HG03558 (cell line): ENCODE data around the gene MPV17L.
"Not testable (repeated sequence)": the region's sequence is repeated elsewhere in the genome, so short reads cannot be mapped to it uniquely, and the experiment has no call there.

Source experiments
- ATAC-seq: cut with Tn5 transposase; IDR thresholded peaks from one replicate; pipeline ENCODE4 v1.9.1; 2021; ENCODE audit warnings: moderate number of reproducible peaks; ENCODE audit not compliant: unreplicated experiment; ENCODE audit errors: extremely low read depth

MPV17L gene

DNA sequence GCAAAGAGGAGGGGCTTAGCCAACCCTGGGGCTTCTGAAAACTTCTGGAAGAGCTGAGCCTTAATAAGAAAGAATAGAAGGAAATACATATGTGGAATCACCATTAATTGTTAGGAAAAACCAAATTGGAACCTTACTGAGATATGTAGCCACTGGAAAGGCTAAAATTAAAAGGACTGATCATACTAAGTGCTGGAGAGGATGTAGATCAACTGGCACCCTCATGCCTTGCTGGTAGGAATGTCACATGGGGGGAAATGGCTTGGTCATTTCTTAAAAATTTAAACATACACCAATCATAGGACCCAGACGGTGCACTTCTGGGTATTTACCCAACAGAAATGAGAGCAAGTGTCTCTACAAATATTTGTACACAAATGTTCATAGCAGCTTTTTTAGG, 49.9 kb downstream of the MPV17L start:
- ATAC-seq = no peak

DNA sequence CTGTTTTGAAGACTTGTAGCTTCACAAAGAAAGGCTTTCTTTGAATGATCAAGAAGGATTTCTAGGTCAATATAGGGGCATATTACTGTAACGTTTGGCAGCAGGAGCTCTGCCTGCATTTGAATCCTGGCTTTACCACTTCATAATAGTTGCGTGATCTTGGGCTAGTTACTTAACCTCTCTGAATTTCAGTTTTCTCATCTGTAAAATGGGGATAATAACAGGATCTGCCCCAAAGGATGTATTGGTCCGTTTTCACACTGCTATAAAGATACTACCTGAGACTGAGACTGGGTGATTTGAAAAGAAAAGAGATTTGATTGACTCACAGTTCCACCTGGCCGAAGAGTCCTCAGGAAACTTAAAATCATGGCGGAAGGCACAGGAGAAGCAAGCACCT, 51.3 kb downstream of the MPV17L start:
- no peak for ATAC-seq

DNA sequence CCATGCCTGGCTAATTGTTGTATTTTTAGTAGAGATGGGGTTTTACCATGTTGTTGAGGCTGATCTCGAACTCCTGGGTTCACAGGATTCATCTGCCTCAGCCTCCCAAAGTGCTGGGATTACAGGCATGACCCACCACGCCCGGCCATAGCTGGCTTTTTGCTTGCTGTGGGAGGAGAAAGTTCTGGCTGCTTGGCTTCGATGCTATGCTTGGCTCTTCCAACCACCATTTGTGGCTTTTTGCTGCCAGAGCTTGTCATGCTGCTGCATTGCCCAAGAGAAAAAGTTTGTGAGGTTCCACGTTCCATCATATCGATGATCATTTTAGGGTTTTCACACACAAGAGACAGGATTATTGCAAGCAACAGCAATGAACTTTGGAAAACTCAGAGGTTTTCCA, 55.1 kb downstream of the MPV17L start:
- ATAC-seq = no peak

DNA sequence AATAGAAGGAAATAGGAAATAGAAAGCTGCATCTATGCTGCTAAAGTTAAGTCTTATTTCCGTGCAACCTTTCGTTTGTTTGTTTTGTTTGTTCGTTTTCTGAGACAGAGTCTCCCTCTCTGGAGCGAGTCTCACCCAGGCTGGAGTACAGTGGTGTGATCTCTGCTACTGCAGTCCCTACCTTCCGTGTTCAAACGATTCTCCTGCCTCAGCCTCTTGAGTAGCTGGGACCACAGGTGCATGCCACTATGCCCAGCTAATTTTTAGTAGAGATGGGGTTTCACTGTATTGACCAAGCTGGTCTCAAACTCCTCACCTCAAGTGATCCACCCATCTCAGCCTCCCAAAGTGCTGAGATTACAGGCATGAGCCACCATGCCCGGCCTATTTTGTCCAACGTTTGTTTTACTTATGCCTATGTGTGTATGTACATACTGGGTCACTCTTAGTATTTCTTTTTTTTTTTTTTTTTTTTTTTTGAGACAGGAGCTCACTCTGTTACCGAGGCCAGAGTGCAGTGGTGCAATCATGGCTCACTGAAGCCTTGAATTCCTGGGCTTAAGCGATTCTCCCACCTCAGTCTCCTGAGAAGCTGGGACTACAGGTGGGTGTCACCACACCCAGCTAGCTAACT, 55.7 kb downstream of the MPV17L start:
- ATAC-seq = no peak

DNA sequence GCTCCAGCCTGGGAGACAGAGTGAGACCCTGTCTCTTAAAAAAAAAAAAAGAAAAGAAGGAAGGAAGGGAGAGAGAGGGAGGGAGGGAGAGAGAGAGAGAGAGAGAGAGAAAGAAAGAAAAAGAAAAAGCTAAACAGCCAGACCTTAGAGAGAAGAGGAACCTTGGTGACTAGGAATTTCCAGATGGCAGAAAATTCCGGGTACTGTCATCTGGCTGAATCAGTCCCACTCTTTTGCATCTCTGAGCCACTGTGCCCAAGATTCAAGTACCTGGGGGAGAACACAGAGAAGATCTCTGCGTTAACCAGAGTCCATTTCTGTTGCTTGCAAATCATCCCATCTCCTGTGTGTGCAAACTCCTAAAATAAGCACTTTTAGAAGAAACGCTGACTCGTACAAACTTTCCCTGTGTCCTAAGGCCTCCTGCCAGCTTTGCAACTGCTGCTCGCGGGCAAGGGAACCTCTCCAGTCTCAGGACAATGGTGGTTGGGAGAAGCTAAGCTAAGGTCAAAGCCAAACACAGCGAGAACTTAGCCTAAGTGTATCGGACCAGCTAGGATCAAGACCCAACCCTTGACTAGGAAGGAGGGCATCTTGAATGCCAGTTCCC, 56.8 kb downstream of the MPV17L start:
- no peak for ATAC-seq

DNA sequence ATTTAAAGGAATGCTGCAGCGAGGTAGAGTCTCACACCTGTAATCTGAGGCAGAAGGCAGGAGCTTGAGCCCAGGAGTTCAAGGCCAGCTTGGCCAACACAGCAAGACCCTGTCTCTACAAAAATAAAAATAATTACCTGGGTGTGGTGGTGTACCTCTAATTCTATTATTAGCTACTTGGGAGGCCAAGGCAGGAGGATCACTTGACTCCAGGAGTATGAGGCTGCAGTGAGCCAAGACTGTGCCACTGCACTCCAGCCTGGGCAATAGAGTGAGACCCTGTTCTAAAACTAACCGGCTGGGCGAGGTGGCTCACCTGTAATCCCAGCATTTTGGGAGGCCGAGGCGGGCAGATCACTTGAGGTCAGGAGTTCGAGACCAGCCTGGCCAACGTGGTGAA, 57.7 kb downstream of the MPV17L start:
- ATAC-seq = not testable (repeated sequence)

DNA sequence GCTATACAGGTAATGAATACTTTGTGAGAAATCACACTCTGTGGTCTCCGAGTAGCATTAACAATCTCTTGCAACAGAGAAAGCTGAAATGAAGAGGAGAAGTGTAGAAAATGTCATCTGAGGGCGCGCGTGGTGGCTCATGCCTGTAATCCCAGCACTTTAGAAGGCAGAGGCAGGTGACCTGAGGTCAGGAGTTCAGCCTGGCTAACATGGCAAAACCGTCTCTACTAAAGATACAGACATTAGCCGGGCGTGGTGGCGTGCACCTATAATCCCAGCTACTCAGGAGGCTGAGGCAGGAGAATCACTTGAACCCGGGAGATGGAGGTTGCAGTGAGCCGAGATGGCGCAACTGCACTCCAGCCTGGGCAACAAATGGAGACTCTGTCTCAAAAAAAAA, 59.4 kb downstream of the MPV17L start:
- not testable (repeated sequence) for ATAC-seq

DNA sequence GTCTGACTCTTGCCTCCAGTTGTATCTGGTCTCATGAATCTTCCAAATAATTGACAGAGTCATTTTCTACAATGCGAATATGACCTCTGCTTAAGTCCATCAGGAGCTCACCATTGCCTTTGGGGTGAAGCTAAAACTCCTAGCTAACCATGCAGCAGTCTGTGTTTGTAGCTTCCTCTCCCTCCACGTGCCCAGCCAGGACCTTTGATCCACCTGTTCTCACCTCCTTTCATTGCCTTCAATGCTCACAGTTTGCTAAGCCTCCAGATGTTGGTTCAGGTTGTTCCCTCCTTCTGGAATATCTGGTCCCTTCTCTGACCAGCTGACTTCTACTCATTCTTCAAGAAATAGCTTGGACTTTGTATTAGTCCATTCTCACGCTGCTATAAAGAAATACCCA, 61.8 kb downstream of the MPV17L start:
- no peak for ATAC-seq

DNA sequence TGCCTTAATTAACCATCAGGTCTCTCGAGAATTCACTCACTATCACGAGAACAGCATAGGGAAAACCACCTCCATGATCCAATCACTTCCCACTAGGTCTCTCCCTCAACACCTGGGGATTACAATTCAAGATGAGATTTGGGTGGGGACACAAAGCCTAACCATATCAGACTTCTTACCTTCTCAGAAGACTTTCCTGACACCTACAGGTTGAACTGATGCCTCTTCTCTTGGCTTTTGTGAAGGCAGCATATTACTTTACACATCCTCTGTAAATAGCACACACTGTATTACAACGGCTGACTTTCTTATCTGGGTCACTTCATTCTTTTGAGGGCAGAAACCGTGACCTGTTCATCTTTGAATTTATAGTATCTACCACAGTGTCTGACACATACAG, 62.4 kb downstream of the MPV17L start:
- ATAC-seq = no peak

DNA sequence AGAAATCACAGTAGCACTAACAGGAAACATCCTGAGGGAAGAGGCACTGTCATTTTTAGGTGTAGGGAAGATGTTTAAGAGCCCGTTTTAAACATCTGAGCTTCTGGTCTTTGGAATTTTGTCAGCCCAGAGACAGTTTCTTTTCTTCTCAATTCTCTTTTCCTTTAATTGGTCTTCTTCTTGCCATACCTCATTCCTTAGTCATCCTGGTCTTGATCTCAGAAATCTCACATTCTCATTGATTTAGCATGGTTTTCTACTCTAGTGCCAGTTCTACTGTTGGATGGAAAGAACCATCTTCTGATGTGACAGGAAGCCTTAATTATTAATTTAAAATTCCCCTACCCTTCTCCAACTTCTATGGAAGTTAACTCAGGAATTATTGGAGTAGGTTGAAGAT, 64.2 kb downstream of the MPV17L start:
- ATAC-seq = no peak

DNA sequence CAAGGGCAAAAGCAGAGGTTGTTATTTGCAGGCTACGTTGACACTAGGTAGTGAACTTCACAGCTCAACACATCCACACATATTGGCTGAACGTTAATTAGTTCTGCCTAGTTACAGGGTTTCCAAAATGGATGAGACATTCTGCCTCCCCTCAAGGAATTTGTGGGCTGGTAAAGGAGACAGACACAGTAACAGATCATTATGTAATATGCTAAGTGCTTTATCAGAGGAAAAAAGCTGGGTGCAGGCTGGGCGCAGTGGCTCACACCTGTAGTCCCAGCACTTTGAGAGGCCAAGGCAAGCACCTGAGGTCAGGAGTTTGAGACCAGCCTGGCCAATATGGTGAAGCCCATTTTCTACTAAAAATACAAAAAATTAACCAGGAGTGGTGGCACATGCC, 65.0 kb downstream of the MPV17L start:
- ATAC-seq = no peak

DNA sequence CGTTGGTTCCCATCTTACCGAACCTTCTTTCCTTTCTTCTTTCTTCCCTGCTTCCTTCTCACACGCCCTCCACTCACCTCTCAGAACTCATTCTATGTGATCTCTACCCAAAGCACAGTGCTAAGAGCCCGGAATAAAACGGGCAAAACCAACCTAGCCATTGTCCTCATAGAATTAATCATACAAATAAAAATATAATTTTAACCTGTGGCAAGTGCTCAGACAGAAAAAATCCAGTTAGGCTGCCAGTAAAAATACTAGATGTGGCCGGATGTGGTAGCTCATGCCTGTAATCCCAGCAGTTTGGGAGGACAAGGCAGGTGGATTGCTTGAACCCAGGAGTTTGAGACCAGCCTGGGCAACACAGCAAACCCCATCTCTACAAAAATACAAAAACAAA, 65.8 kb downstream of the MPV17L start:
- ATAC-seq = no peak
